Measurements from ENCODE around the gene MVB12B.
A peak's percentile ranks its signal among the peaks of the same experiment; 100 is the strongest.

Gene MVB12B

GRCh38 chr9:126499005-126499910 is 172.6 kb downstream of the MVB12B start:
- no peak overlapping the region for H3K27ac ChIP-seq
- no peak for DNase-seq (ENCODE audit: low spot score)

DNA sequence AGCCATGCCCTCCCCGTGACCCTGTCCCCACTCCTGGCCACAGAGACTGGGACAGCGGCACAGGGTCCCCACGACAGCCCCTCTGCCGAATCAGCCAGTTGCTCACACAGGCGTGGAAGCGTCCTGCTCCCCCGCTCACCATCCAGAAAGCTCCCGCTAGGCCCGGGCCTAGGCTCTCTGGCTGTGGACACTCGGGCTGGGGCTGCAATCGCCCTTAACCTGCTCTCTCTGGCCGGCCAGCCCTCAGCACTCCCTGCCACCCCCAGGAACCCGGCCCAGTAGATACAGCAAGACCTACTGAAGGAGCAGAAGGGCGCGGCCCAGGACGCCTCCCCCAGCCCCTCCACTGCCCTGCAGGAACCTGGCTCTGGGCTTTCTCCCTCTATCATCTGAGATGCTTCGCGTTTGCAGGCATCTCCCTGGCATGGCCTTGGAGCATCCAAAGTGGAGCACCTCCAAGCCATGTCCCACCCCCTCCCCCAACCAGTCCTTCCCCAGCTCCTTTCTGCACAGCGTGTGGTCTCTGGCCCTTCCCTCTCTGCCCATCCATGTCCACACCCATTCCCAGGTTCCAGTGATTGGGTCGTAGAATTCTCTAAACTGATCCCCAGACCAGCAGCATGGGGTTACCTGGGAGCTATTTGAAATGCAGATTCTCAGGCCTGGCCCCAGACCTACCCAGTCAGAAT is 173.4 kb downstream of the MVB12B start:
- Histone ChIP-seq H3K27ac (no peak overlapping the region), H3K4me3 (peak overlapping the region; percentile 66)
- no peak for TF ChIP-seq CTCF (IDR thresholded peaks at IDR 0.05)
- no peak for DNase-seq (ENCODE audit: low spot score)

More at GRCh38 chr9:126499005-126499910, 172.6 kb downstream of the MVB12B start:
- TF ChIP-seq CTCF (IDR thresholded peaks at IDR 0.05), result peak; percentile 99
- H3K4me3 ChIP-seq, result peak overlapping the region; percentile 66

GRCh38 chr9:126500600-126501382 is 174.2 kb downstream of the MVB12B start:
- Histone ChIP-seq H3K27ac (no peak overlapping the region), H3K4me3 (peak overlapping the region; percentile 25)
- no peak for DNase-seq (ENCODE audit: low spot score)
- TF ChIP-seq CTCF (IDR thresholded peaks at IDR 0.05), result peak; percentile 96

DNA sequence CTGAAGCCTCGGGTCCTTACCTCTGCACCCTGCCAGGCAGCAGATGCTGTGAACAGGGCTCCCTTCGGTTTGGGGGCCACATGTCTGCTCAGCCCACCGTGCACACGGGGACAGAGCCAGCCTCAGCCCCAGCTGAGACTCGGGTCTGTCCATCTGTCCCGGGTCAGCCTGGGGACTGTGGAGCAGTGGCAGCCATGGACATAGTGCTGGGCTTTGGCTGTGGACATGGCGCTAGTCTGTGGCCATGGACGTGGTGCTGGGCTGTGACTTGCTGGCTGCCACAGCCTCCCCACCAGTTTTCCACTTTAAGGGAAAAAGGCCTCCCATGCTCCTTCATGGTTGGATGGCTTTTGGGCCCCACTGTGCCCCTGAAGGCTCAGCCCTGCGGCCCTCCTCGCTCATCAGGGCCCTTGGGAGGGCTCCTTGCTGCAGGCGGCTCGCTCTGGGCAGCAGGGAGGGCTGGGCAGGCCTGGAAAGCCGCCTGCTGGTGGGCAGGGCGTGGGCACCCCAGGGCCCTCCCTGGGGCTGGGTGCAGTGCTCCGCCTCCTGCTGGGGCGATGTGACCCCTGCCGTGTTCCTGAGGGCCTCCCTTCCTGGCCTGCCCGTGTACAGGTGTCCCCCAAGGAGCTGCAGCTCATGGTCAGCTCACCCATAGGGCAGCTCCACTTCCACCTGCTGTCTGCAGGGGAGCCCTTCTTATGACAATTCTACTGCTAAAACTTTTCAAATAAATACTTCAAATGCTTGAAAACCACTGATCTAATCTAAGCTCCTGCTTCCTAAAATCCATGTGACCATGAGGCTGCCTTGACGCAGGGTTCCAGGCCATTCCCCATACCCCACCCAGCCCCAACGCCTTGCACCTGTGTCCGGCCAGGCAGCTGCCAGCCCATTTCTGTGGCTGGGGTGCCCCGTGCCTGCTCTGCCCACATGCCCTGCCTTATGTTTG is 175.0 kb downstream of the MVB12B start:
- no peak for DNase-seq (ENCODE audit: low spot score)
- TF ChIP-seq CTCF (IDR thresholded peaks at IDR 0.05), result no peak
- H3K27ac ChIP-seq, result no peak overlapping the region
- H3K4me3 ChIP-seq, result no peak overlapping the region

DNA sequence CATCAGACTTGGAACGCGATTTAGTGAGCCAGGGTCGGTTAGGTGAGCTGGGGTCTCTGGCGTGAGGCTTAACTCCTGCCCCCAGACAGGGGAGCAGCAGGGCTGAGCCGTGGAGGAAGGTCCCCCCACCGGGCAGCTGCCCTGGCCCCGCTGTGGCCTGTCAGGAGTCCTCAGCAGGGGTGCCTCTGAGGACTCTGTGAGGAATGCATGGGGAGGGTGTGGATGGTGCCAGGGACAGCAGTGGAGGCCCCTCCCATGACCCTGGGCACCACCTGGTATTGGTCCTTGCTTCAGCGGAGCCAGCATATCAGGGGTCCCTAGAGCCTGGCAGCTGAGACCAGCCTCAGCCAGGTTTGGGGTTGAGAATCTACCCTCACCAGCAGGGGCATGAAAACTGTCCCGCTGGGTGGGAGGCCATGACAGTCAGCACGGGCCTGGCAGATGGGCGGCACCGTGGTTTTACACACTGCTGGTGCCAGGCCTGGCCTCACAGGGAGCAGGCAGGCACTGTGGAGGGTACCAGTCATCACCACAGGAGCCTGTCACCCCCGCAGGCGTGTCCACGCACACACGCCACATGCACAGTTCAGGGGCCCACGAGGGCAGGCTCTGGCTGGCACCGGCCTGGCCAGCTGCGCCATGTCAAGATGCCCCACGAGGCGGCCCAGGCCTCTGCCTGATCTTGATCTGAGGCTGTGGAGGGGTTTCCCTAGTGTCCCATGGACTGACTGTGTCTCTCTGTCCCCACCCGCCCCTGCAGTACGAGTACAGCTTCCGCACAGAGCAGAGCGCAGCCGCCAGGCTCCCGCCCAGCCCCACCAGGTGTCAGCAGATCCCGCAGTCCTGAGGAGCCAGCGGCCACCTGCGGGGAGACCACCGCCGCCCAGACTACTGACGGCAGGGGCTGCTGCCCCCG is 176.0 kb downstream of the MVB12B start:
- H3K27ac ChIP-seq, result no peak overlapping the region
- no peak overlapping the region for H3K4me3 ChIP-seq
- TF ChIP-seq CTCF (IDR thresholded peaks at IDR 0.05), result no peak
- no peak for DNase-seq (ENCODE audit: low spot score)

All from coronary artery (tissue), 2 donors.